Posterior cingulate gyrus (tissue), 11 donors: ENCODE data around the gene UBA1.

Experiments used
- DNase-seq, 10 donors: peaks; one replicate each; pipeline versions ENCODE4 v3.0.0 to v3.0.0-alpha.2; 2020 to 2021; ENCODE audit warnings: mixed read lengths in 3 of 10
- intact Hi-C: fragments of 100-400 bp; cut with DNase I; formaldehyde crosslinking; loops from one replicate; pipeline ENCODE4 v1.15.1; 2023

UBA1 gene

DNA sequence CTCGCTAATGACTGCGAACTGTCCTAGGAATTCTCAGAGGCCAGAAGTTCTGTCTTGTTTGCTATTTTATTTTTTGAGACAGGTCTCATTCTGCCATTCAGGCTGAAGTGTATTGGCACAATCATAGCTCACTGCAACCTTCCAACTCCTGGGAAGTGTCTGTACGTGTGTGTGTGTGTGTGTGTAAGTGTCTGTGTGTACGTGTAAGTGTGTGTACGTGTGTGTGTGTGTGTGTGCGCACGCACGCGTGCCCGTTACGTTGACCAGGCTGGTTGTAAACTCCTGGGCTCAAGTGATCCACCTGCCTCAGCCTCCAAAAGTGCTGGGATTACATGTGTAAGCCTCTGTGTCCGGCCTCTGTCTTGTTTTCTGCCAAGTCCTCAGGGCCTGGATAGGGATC, 14.5 kb downstream of the UBA1 start:
- intact Hi-C loops, result no loop called here
- DNase-seq, result peak in 1 of 10 donors; percentile 45

DNA sequence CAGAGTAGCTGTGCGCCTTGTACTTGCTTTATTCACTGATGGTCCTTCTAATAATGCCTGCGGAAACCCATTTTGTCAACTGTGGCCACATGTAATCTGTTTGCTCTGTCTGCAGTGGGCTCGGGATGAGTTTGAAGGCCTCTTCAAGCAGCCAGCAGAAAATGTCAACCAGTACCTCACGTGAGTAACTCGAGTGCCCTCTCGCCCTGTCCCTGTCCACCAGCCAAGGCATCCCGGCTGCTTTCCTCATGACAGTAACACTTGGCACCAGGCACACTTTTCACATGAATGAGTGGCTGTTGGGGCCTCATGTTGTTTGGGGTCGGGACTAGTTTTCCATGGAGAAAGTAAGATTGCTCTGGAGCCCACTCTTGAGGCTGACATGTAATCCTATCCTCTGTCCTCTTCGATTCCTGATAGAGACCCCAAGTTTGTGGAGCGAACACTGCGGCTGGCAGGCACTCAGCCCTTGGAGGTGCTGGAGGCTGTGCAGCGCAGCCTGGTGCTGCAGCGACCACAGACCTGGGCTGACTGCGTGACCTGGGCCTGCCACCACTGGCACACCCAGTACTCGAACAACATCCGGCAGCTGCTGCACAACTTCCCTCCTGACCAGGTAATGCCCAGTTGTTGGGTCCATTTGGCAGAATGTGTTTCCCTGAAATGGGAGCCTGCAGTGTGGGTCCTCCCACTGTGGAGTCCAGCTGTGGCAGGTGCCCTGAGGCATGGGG, 16.0 kb downstream of the UBA1 start:
- DNase-seq, result peak in 2 of 10 donors; percentile 55 to 74
- intact Hi-C loops, result no loop called here

GRCh38 chrX:47210661-47211425, 17.2 kb downstream of the UBA1 start:
- intact Hi-C loops, result no loop called here
- DNase-seq, result peak in 1 of 10 donors; percentile 30

- intact Hi-C loops, result no loop called here
- peak in 1 of 10 donors; percentile 70 for DNase-seq
Observed at GRCh38 chrX:47212381-47213293, 19.0 kb downstream of the UBA1 start.

- peak in 2 of 10 donors; percentile 52 to 66 for DNase-seq
- intact Hi-C loops, result no loop called here
Observed at GRCh38 chrX:47214435-47215077, 20.9 kb downstream of the UBA1 start.

GRCh38 chrX:47215291-47215900, 21.8 kb downstream of the UBA1 start:
- intact Hi-C loops, result no loop called here
- peak in 1 of 10 donors; percentile 62 for DNase-seq

DNA sequence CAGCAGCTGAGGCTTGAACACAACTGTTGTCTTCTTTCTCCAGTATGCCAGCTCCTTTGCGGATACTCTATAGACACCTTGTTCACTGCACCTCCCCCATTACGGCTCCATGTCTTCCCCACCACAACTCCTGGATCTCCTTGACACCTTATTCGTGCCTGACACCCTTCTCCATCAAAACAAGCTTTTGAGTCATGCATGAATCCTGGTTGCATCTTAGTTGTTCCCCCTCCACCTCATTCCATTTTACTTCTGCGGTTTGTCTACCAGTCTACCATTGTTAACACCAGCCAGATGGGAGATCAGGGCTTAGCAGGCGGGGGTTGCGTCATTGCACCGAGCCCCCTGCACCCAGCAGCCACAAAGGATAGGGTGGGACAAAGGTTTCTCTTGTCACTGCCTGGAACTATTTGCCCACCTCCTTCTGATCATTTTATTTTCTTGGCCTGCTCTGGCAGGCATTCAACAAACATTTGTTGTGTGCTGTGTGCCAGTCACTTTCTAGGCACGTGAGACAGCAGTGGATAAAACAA, 22.8 kb downstream of the UBA1 start:
- no peak for DNase-seq
- intact Hi-C loops, result no loop called here

DNA sequence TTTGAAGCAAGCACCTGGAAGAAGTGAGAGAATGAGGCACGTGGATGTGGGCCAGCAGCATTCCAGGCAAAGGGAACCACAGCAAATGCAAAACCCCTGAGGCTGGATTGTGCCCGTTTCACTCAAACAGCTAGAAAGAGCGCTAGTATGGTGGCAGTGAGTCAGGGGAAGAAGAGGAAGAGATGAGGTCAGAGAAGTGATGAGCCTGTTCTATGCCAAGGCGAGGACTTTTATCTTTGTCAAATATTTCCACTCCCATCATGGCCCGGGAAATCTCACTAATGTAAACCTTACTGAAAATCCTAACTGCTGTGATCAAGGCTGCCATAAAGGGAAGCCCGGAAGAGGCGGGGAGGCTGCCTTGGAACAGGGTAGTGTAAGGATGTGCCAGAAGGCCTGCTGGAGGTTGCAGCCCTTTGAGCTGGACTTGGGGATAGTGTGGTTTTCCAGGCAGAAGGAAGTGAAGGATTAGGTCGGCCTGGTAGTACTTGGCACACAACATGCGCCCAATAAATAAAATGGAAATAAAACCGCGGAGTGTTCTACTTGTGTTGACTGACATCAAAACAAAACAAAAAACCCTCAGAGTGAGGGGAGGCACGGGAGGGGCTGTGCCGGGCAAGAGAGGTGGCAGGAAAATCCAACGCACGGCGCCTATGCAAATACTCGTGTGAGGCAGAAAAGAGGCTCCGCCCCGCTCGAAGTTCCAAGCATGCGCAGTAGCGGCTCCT, 23.7 kb downstream of the UBA1 start:
- intact Hi-C loops, result loop anchor here (1.0 kb wide), 1 partner anchor 23 kb away; no protein-coding TSS in a partner anchor
- no peak for DNase-seq

DNA sequence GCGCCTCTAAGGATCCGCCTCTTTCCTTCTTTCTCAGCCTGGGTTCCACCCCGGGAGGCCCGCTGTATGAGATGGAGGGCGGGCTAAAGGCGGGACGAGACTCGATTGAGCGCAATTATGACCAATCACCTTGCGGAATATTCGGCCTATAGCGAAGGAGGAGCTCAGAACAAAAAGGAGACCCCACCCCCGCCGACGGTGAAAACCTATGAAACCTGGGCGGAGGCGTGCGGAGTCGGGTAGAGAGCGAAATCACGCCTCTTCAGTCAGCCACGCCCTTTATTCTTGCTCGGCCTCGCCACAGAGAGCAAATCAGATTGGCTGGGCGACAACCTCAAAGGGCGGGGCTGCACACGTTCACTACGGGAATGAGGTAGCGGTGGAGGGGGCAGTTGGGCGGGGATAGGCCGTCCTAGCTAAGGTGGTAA, 24.2 kb downstream of the UBA1 start:
- peak; percentile 87 to 99 (median 94) for DNase-seq
- intact Hi-C loops, result loop anchor here (1.0 kb wide), 1 partner anchor 24 kb away; no protein-coding TSS in a partner anchor

GRCh38 chrX:47218280-47218919, 24.8 kb downstream of the UBA1 start, which contains the start of gene CDK16:
Gene CDK16 (plus strand): TSS chrX:47218681. CDS start chrX:47223558, 4,877 bp downstream.
- intact Hi-C loops, result no loop called here
- DNase-seq, result peak; percentile 68 to 98 (median 74)

DNA sequence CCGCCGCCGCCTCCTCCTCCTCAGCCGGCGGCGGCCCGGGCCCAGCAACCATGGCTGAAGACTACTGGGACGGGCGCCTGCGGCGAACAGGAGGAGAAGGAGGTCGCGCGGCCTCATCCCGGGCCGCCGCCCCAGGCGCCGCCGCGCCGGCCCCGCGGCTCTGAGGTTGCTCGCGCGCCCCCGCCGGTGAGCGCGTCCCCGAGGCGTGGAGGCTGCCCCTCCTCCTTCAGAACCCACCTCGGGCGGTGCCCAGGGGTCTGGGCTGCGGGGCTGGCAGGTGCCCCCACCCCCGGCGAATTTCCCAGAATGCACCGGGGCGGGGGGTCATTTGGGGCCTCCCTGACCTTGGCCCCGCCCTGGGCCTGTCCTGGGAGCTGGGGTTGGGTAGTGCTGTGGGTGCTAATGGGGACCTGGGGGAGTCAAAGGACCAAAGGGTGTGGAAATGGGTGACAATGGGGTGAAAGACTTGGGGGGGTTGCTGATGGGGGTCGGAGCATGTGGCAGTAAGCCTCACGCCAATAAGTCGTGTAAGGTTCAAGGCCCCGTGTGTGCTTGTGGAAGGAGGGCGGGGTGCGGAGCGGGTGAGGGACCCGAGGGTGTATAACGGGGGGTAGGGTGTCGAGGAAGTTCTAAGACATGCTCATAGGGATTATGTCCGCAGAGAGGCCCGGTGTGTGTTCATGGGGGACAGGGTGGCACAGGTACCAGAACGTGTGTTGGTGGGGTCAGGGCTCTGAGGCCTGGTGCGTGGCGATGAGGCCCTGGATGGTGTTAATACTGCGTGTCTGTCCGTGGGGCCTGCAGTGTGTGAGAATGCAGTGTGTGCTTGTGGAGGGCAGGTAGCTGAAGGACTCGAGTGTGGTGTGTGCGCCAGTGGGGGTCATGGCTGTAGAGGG, 25.5 kb downstream of the UBA1 start:
- intact Hi-C loops, result no loop called here
- peak in 3 of 10 donors; percentile 24 to 88 (median 75) for DNase-seq

DNA sequence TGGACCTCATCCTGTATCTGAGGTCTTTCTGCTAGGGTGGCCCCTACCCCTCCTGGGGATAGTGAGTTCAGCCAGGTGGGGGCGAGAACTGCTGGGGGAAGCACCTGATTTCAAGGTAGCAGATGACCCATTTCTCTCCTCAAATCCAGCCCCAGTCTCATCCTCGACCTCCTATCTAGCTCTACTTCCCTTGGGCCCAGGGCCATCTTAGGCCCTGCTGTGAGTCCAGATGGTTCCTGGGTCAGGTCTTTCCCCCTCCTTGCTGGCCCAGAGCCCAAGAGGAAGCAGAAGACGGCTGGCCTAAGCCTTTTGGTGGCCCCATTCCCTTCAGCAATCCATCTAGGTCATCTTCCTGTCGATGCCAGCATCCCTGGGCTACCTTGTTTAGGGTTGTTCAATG, 28.1 kb downstream of the UBA1 start:
- intact Hi-C loops, result no loop called here
- peak in 1 of 10 donors; percentile 13 for DNase-seq

GRCh38 chrX:47222751-47223350, 29.2 kb downstream of the UBA1 start:
- intact Hi-C loops, result no loop called here
- peak in 1 of 10 donors; percentile 57 for DNase-seq

- peak in 1 of 10 donors; percentile 30 for DNase-seq
- intact Hi-C loops, result no loop called here
Observed at GRCh38 chrX:47223476-47224250, 30.0 kb downstream of the UBA1 start.

GRCh38 chrX:47224266-47224895, 30.8 kb downstream of the UBA1 start:
- intact Hi-C loops, result no loop called here
- DNase-seq, result peak in 1 of 10 donors; percentile 43
